Activated naive CD4-positive, alpha-beta T cell treated with anti-CD3 and anti-CD28 coated beads for 36 hours (primary cell): ENCODE data around the gene RASA3. TPM values are rescaled to one million over a fixed set of nuclear protein-coding genes. Genes with fewer than 3 reads are reported as not detected.
A peak's percentile ranks its signal among the peaks of the same experiment; 100 is the strongest.
"Not testable (repeated sequence)": the region's sequence is repeated elsewhere in the genome, so short reads cannot be mapped to it uniquely, and the experiment has no call there.

Source experiments
- CTCF ChIA-PET: fragments of 350-600 bp; sonication (Branson Sonifier 250); formaldehyde crosslinking; loops from one replicate; lab custom pipeline; 2021; ENCODE audit warnings: antibody characterized with exemption; lab: Charles Lee
- DNase-seq: peaks from one replicate; pipeline ENCODE4 v3.0.0-alpha.2; 2020
- H3K27ac Mint-ChIP-seq: one replicate; pipeline ENCODE4 v1.8.0; 2021; ENCODE audit warnings: mild to moderate bottlenecking, mixed read lengths
- H3K27me3 Mint-ChIP-seq: one replicate; pipeline ENCODE4 v1.8.0; 2021; ENCODE audit warnings: low read depth, mixed read lengths
- H3K36me3 Mint-ChIP-seq: one replicate; pipeline ENCODE4 v1.8.0; 2021; ENCODE audit warnings: low read depth, mixed read lengths
- H3K4me1 Mint-ChIP-seq: one replicate; pipeline ENCODE4 v1.8.0; 2021; ENCODE audit warnings: low read depth, mixed read lengths
- H3K4me3 Mint-ChIP-seq: one replicate; pipeline ENCODE4 v1.8.0; 2021; ENCODE audit warnings: mild to moderate bottlenecking, moderate library complexity, mixed read lengths
- H3K9me3 Mint-ChIP-seq: one replicate; pipeline ENCODE4 v1.8.0; 2021; ENCODE audit warnings: mixed read lengths
- intact Hi-C: fragments of 100-400 bp; cut with micrococcal nuclease; formaldehyde crosslinking; loops from one replicate; pipeline ENCODE4 v1.15.1; 2023
- total RNA-seq, 2 experiments: library from RNA; stranded (reverse); gene quantifications; one replicate each; pipeline ENCODE4 v1.2.3, GENCODE V29; 2021

RASA3 gene
- total RNA-seq, 2 experiments from 2014 or later, result 48.3 to 48.8 TPM

GRCh38 chr13:114164681-114165429, 32.4 kb upstream of the RASA3 start:
- Mint-ChIP-seq H3K36me3 (no peaks in the 10 kb centered on the region), H3K4me1 (peaks cover 67% of the 10 kb centered on the region), H3K27ac (no peak overlapping the region), H3K4me3 (no peak overlapping the region), H3K9me3 (no peaks in the 10 kb centered on the region), H3K27me3 (no peaks in the 10 kb centered on the region)
- no peak for DNase-seq
- intact Hi-C loops, result no loop called here
- CTCF ChIA-PET, result interaction anchor here (1.1 kb wide), 1 partner anchor 34 kb away, joined by 3 read pairs; no protein-coding TSS in a partner anchor

GRCh38 chr13:114164053-114164452, 31.6 kb upstream of the RASA3 start:
- H3K27ac Mint-ChIP-seq, result no peak overlapping the region
- intact Hi-C loops, result no loop called here
- no peaks in the 10 kb centered on the region for H3K27me3 Mint-ChIP-seq

GRCh38 chr13:114162533-114162922, 30.1 kb upstream of the RASA3 start:
- intact Hi-C loops, result no loop called here
- peak overlapping the region; percentile 65 for H3K4me3 Mint-ChIP-seq
- no peaks in the 10 kb centered on the region for H3K36me3 Mint-ChIP-seq
- CTCF ChIA-PET, result interaction anchor here (1.3 to 2.3 kb wide), 6 partner anchors 12 to 63 kb away, joined by 3 to 13 read pairs (median 4); no protein-coding TSS in a partner anchor
- peak overlapping the region; percentile 77 for H3K27ac Mint-ChIP-seq
- no peaks in the 10 kb centered on the region for H3K27me3 Mint-ChIP-seq
- H3K9me3 Mint-ChIP-seq, result no peaks in the 10 kb centered on the region
- peaks cover 71% of the 10 kb centered on the region for H3K4me1 Mint-ChIP-seq
- no peak for DNase-seq

More at GRCh38 chr13:114164053-114164452, 31.6 kb upstream of the RASA3 start:
- Mint-ChIP-seq H3K36me3 (no peaks in the 10 kb centered on the region), H3K4me1 (peaks cover 70% of the 10 kb centered on the region), H3K9me3 (no peaks in the 10 kb centered on the region), H3K4me3 (no peak overlapping the region)
- CTCF ChIA-PET, result interaction anchor here (0.9 kb wide), 1 partner anchor 36 kb away, joined by 4 read pairs; no protein-coding TSS in a partner anchor
- DNase-seq, result no peak

GRCh38 chr13:114161644-114162532, 29.5 kb upstream of the RASA3 start:
- peak; percentile 72 for DNase-seq
- no peaks in the 10 kb centered on the region for H3K9me3 Mint-ChIP-seq
- peak overlapping the region; percentile 65 for H3K4me3 Mint-ChIP-seq
- CTCF ChIA-PET, result interaction anchor here (1.3 to 2.3 kb wide), 6 partner anchors 11 to 64 kb away, joined by 3 to 13 read pairs (median 4); no protein-coding TSS in a partner anchor
- intact Hi-C loops, result no loop called here
- H3K4me1 Mint-ChIP-seq, result peaks cover 69% of the 10 kb centered on the region
- no peaks in the 10 kb centered on the region for H3K27me3 Mint-ChIP-seq
- H3K27ac Mint-ChIP-seq, result peak overlapping the region; percentile 77
- H3K36me3 Mint-ChIP-seq, result no peaks in the 10 kb centered on the region

- no peaks in the 10 kb centered on the region for H3K36me3 Mint-ChIP-seq
- no peak for DNase-seq
- H3K4me3 Mint-ChIP-seq, result no peak overlapping the region
- no peaks in the 10 kb centered on the region for H3K27me3 Mint-ChIP-seq
- no peaks in the 10 kb centered on the region for H3K9me3 Mint-ChIP-seq
- intact Hi-C loops, result no loop called here
- no peak overlapping the region for H3K27ac Mint-ChIP-seq
- CTCF ChIA-PET, result interaction anchor here (1.4 to 2.3 kb wide), 4 partner anchors 10 to 53 kb away, joined by 3 to 13 read pairs (median 6); no protein-coding TSS in a partner anchor
- H3K4me1 Mint-ChIP-seq, result peaks cover 68% of the 10 kb centered on the region
These were observed 28.7 kb upstream of the RASA3 start for GRCh38 chr13:114161028-114161556.

- H3K27ac Mint-ChIP-seq, H3K9me3 Mint-ChIP-seq, H3K36me3 Mint-ChIP-seq, intact Hi-C loops, H3K4me3 Mint-ChIP-seq, H3K27me3 Mint-ChIP-seq, CTCF ChIA-PET, DNase-seq: not testable (repeated sequence)
- H3K4me1 Mint-ChIP-seq, result peaks cover 60% of the 10 kb centered on the region
These were observed 26.6 kb upstream of the RASA3 start for GRCh38 chr13:114158869-114159666.

- H3K27ac Mint-ChIP-seq, result peak overlapping the region; percentile 47
- no peak overlapping the region for H3K4me3 Mint-ChIP-seq
- CTCF ChIA-PET, result interaction anchor here (0.6 kb wide), 1 partner anchor 68 kb away, joined by 3 read pairs; no protein-coding TSS in a partner anchor
- peak; percentile 55 for DNase-seq
- no peaks in the 10 kb centered on the region for H3K36me3 Mint-ChIP-seq
- intact Hi-C loops, result no loop called here
- H3K9me3 Mint-ChIP-seq, result no peaks in the 10 kb centered on the region
- H3K27me3 Mint-ChIP-seq, result no peaks in the 10 kb centered on the region
- peaks cover 63% of the 10 kb centered on the region for H3K4me1 Mint-ChIP-seq
These were observed 25.6 kb upstream of the RASA3 start for GRCh38 chr13:114157869-114158495.

GRCh38 chr13:114155926-114156883, 23.8 kb upstream of the RASA3 start:
- Mint-ChIP-seq H3K9me3 (no peaks in the 10 kb centered on the region), H3K27ac (peak overlapping the region; percentile 84), H3K36me3 (no peaks in the 10 kb centered on the region), H3K4me1 (peaks cover 59% of the 10 kb centered on the region), H3K4me3 (peak overlapping the region; percentile 30), H3K27me3 (no peaks in the 10 kb centered on the region)
- CTCF ChIA-PET, result no interaction called here
- intact Hi-C loops, result no loop called here
- DNase-seq, result no peak

GRCh38 chr13:114155320-114155719, 22.9 kb upstream of the RASA3 start:
- CTCF ChIA-PET, result no interaction called here
- intact Hi-C loops, result no loop called here
- Mint-ChIP-seq H3K9me3 (no peaks in the 10 kb centered on the region), H3K27me3 (no peaks in the 10 kb centered on the region), H3K4me1 (peaks cover 59% of the 10 kb centered on the region), H3K36me3 (no peaks in the 10 kb centered on the region), H3K4me3 (no peak overlapping the region), H3K27ac (no peak overlapping the region)
- no peak for DNase-seq

GRCh38 chr13:114154476-114154875, 22.1 kb upstream of the RASA3 start:
- CTCF ChIA-PET, result no interaction called here
- intact Hi-C loops, result no loop called here
- peaks cover 64% of the 10 kb centered on the region for H3K4me1 Mint-ChIP-seq
- DNase-seq, result no peak
- peak overlapping the region; percentile 9 for H3K27ac Mint-ChIP-seq
- no peak overlapping the region for H3K4me3 Mint-ChIP-seq
- H3K27me3 Mint-ChIP-seq, result no peaks in the 10 kb centered on the region
- no peaks in the 10 kb centered on the region for H3K9me3 Mint-ChIP-seq
- H3K36me3 Mint-ChIP-seq, result no peaks in the 10 kb centered on the region
